H9 (cell line): Measurements from ENCODE around the gene EDAR. TPM values are rescaled to one million over a fixed set of nuclear protein-coding genes. Genes with fewer than 3 reads are reported as not detected.
A peak's percentile ranks its signal among the peaks of the same experiment; 100 is the strongest.

Experiments
- DNase-seq: peaks from one replicate; pipeline ENCODE4 v3.0.0-alpha.2; 2017
- H2AFZ ChIP-seq: one replicate; pipeline ENCODE4 v1.6.1; 2013; ENCODE audit warnings: mild to moderate bottlenecking, low read length, control low read depth, moderate library complexity
- H2AK5ac ChIP-seq: 2 replicates; pipeline ENCODE4 v1.6.1; 2013; ENCODE audit warnings: low read length, control low read depth, mixed read lengths; ENCODE audit not compliant: insufficient read length
- H2BK120ac ChIP-seq: one replicate; pipeline ENCODE4 v1.6.1; 2013; ENCODE audit warnings: low read depth, mild to moderate bottlenecking, low read length, control low read depth, inconsistent platforms; ENCODE audit not compliant: poor library complexity, severe bottlenecking
- H2BK12ac ChIP-seq: 2 replicates; pipeline ENCODE4 v1.6.1; 2013; ENCODE audit warnings: low read length, control low read depth, mixed read lengths, low read depth; ENCODE audit not compliant: insufficient read length
- H2BK15ac ChIP-seq: 2 replicates; pipeline ENCODE4 v1.6.1; 2013; ENCODE audit warnings: low read depth, low read length, control low read depth
- H2BK20ac ChIP-seq: one replicate; pipeline ENCODE4 v1.6.1; 2013; ENCODE audit warnings: low read depth, mild to moderate bottlenecking, low read length, control low read depth, inconsistent platforms; ENCODE audit not compliant: poor library complexity, severe bottlenecking
- H2BK5ac ChIP-seq: 2 replicates; pipeline ENCODE4 v1.6.1; 2013; ENCODE audit warnings: low read length, control low read depth, mixed read lengths; ENCODE audit not compliant: insufficient read length
- H3K14ac ChIP-seq: 2 replicates; pipeline ENCODE4 v1.6.1; 2013; ENCODE audit warnings: low read length, control low read depth; ENCODE audit not compliant: insufficient read depth
- H3K18ac ChIP-seq: 2 replicates; pipeline ENCODE4 v1.6.1; 2013; ENCODE audit warnings: low read depth, mild to moderate bottlenecking, mixed read lengths, low read length, control low read depth; ENCODE audit not compliant: insufficient read length
- H3K23ac ChIP-seq: 2 replicates; pipeline ENCODE4 v1.6.1; 2013; ENCODE audit warnings: low read length, control low read depth, mixed read lengths, low read depth; ENCODE audit not compliant: insufficient read length
- H3K23me2 ChIP-seq: 2 replicates; pipeline ENCODE4 v1.6.1; 2013; ENCODE audit warnings: low read depth, mild to moderate bottlenecking, mixed read lengths, low read length, control low read depth; ENCODE audit not compliant: insufficient read length, poor library complexity, severe bottlenecking
- H3K27ac ChIP-seq: 2 replicates; pipeline ENCODE4 v1.5.1; 2013; ENCODE audit warnings: low read length, control low read depth, mixed read lengths, low read depth; ENCODE audit not compliant: insufficient read length
- H3K27me3 ChIP-seq: 2 replicates; pipeline ENCODE4 v1.6.1; 2013; ENCODE audit warnings: low read length, control low read depth, inconsistent platforms; ENCODE audit not compliant: insufficient read depth
- H3K4ac ChIP-seq: 2 replicates; pipeline ENCODE4 v1.6.1; 2013; ENCODE audit warnings: low read depth, mild to moderate bottlenecking, control low read depth, inconsistent platforms, low read length, moderate library complexity
- H3K4me1 ChIP-seq: 2 replicates; pipeline ENCODE4 v1.6.1; 2013; ENCODE audit warnings: low read length, control low read depth, inconsistent platforms; ENCODE audit not compliant: insufficient read depth
- H3K4me2 ChIP-seq: 2 replicates; pipeline ENCODE4 v1.6.1; 2013; ENCODE audit warnings: low read length, control low read depth, mixed read lengths; ENCODE audit not compliant: insufficient read length, insufficient read depth
- H3K56ac ChIP-seq: 2 replicates; pipeline ENCODE4 v1.6.1; 2013; ENCODE audit warnings: low read depth, mild to moderate bottlenecking, mixed read lengths, low read length, control low read depth; ENCODE audit not compliant: insufficient read length
- H3K79me1 ChIP-seq: 2 replicates; pipeline ENCODE4 v1.6.1; 2013; ENCODE audit warnings: low read depth, mild to moderate bottlenecking, moderate library complexity, low read length, control low read depth, inconsistent platforms; ENCODE audit not compliant: insufficient read depth, poor library complexity, severe bottlenecking
- H3K79me2 ChIP-seq: 2 replicates; pipeline ENCODE4 v1.6.1; 2013; ENCODE audit warnings: low read length, control low read depth, inconsistent platforms; ENCODE audit not compliant: insufficient read depth
- H3K9ac ChIP-seq: 2 replicates; pipeline ENCODE4 v1.6.1; 2013; ENCODE audit warnings: low read length, control low read depth, mixed read lengths; ENCODE audit not compliant: insufficient read length; ENCODE audit errors: extremely low read depth
- H3K9me3 ChIP-seq: one replicate; pipeline ENCODE4 v1.6.1; 2013; ENCODE audit warnings: low read depth, low read length, inconsistent platforms; ENCODE audit not compliant: control insufficient read depth
- H3T11ph ChIP-seq: one replicate; pipeline ENCODE4 v1.6.1; 2013; ENCODE audit warnings: mild to moderate bottlenecking, low read length, control low read depth, inconsistent platforms
- H4K20me1 ChIP-seq: one replicate; pipeline ENCODE4 v1.6.1; 2013; ENCODE audit not compliant: control insufficient read depth, insufficient read length, insufficient read depth
- H4K5ac ChIP-seq: 2 replicates; pipeline ENCODE4 v1.6.1; 2013; ENCODE audit warnings: low read depth, mild to moderate bottlenecking, mixed read lengths, low read length, control low read depth; ENCODE audit not compliant: insufficient read length
- H4K8ac ChIP-seq: replicated peaks from 2 replicates; pipeline ENCODE4 v1.6.1; 2013; ENCODE audit warnings: low read length, control low read depth, mixed read lengths, low read depth; ENCODE audit not compliant: insufficient read length
- H4K91ac ChIP-seq: 2 replicates; pipeline ENCODE4 v1.6.1; 2013; ENCODE audit warnings: low read depth, mild to moderate bottlenecking, moderate library complexity, mixed read lengths, low read length, control low read depth; ENCODE audit not compliant: insufficient read length
- H3K27ac Mint-ChIP-seq, 3 experiments: 2 replicates in 2 of 3; 3 replicates in 1 of 3; pipeline ENCODE4 v1.8.0; 2020 to 2021; ENCODE audit warnings: mixed read lengths in 3 of 3, mild to moderate bottlenecking in 1 of 3, moderate library complexity in 1 of 3
- H3K27me3 Mint-ChIP-seq: 2 replicates; pipeline ENCODE4 v1.8.0; 2021; ENCODE audit warnings: low read depth, mild to moderate bottlenecking, moderate library complexity, mixed read lengths
- H3K36me3 Mint-ChIP-seq, 3 experiments: 2 replicates in 2 of 3; 3 replicates in 1 of 3; pipeline ENCODE4 v1.8.0; 2020 to 2021; ENCODE audit warnings: low read depth in 3 of 3, mixed read lengths in 3 of 3; ENCODE audit not compliant: insufficient read depth in 1 of 3
- H3K4me1 Mint-ChIP-seq, 2 experiments: 2 replicates each; pipeline ENCODE4 v1.8.0; 2020; ENCODE audit warnings: mixed read lengths in 2 of 2
- H3K4me3 Mint-ChIP-seq, 2 experiments: 2 replicates in 1 of 2; 3 replicates in 1 of 2; pipeline ENCODE4 v1.8.0; 2020 to 2021; ENCODE audit warnings: mild to moderate bottlenecking in 2 of 2, mixed read lengths in 2 of 2, moderate library complexity in 1 of 2
- H3K9me3 Mint-ChIP-seq, 2 experiments: 2 replicates in 1 of 2; 3 replicates in 1 of 2; pipeline ENCODE4 v1.8.0; 2020; ENCODE audit warnings: mild to moderate bottlenecking in 2 of 2, mixed read lengths in 2 of 2, moderate library complexity in 1 of 2
- CTCF ChIP-seq: fragments of 200-600 bp; sonication (generic); conservative IDR thresholded peaks from 3 replicates; pipeline ENCODE4 v1.8.0; 2021; ENCODE audit warnings: antibody characterized with exemption, mild to moderate bottlenecking
- WGBS: extraction: QIAGEN DNeasy Blood & Tissue Kit; methylation state at CpG from one replicate; pipeline ENCODE4 v1.1.7; 2013; ENCODE audit warnings: missing lambda C conversion rate, low lambda C conversion rate, mixed read lengths; ENCODE audit not compliant: insufficient read length; ENCODE audit errors: extremely low coverage; 5-methylcytosine and 5-hydroxymethylcytosine counted together
- total RNA-seq: library from RNA; stranded (reverse); gene quantifications from 2 replicates; pipeline ENCODE4 v1.2.1, GENCODE V29; 2021

EDAR gene
- total RNA-seq, 1 experiment from 2014 or later, result not detected

DNA sequence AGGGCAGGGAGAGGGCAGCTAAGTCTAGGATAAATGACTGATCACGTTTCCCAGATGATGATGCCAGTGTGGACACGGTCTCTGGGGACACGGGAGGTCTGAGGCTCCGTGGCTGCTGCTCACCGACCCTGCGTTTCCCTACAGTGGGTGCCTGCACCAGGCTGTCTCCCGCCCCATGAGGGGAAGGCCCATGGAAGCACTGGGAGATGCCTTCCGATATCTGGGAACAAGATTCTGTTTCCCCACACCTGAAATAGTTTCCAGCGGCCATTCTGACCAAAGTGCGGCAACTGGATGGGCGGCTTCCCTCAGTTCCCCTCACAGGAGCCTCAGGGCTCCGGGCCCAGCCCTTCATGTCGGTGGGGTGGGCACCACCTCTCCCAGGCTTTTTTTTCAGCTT is 83.1 kb downstream of the EDAR start:
- H3K27ac Mint-ChIP-seq, result peak overlapping the region in 1 of 3 experiments; percentile 31; a peak in 1 of 7 replicates
- Histone ChIP-seq H2AK5ac (no peak overlapping the region), H3K23me2 (no peaks in the 10 kb centered on the region), H4K20me1 (no peaks in the 10 kb centered on the region), H3K4ac (no peak overlapping the region), H3T11ph (no peak overlapping the region), H3K9me3 (no peaks in the 10 kb centered on the region), H3K79me1 (no peaks in the 10 kb centered on the region), H2BK5ac (no peak overlapping the region), H3K14ac (no peak overlapping the region), H3K23ac (no peak overlapping the region), H4K91ac (no peak overlapping the region), H3K27ac (no peak overlapping the region), H2BK20ac (no peak overlapping the region), H3K9ac (no peak overlapping the region), H3K79me2 (no peaks in the 10 kb centered on the region), H3K4me1 (no peaks in the 10 kb centered on the region), H3K18ac (no peak overlapping the region), H2BK15ac (no peak overlapping the region), H3K27me3 (no peaks in the 10 kb centered on the region), H2BK120ac (no peak overlapping the region), H4K5ac (no peak overlapping the region), H3K56ac (no peak overlapping the region), H3K4me2 (no peak overlapping the region), H2BK12ac (no peak overlapping the region), H4K8ac (no peak overlapping the region), H2AFZ (no peak overlapping the region)
- H3K4me3 Mint-ChIP-seq, result no peak overlapping the region
- no peaks in the 10 kb centered on the region; the same call in 1 of the 2 replicates for H3K27me3 Mint-ChIP-seq
- H3K36me3 Mint-ChIP-seq, result no peaks in the 10 kb centered on the region; a peak in 1 of 7 replicates
- no peak for TF ChIP-seq CTCF
- DNase-seq, result no peak
- H3K9me3 Mint-ChIP-seq, result no peaks in the 10 kb centered on the region
- WGBS, result no CpG with 5 or more reads among the region's 13 CpGs
- H3K4me1 Mint-ChIP-seq, result no peaks in the 10 kb centered on the region
